GM21526 (cell line): Measurements from ENCODE around the gene CTSW.
"Not testable (repeated sequence)": the region's sequence is repeated elsewhere in the genome, so short reads cannot be mapped to it uniquely, and the experiment has no call there.

Experiments used
- ATAC-seq: cut with Tn5 transposase; IDR thresholded peaks from one replicate; pipeline ENCODE4 v1.9.1; 2021; ENCODE audit warnings: moderate library complexity; ENCODE audit not compliant: unreplicated experiment, low FRiP score

CTSW gene

DNA sequence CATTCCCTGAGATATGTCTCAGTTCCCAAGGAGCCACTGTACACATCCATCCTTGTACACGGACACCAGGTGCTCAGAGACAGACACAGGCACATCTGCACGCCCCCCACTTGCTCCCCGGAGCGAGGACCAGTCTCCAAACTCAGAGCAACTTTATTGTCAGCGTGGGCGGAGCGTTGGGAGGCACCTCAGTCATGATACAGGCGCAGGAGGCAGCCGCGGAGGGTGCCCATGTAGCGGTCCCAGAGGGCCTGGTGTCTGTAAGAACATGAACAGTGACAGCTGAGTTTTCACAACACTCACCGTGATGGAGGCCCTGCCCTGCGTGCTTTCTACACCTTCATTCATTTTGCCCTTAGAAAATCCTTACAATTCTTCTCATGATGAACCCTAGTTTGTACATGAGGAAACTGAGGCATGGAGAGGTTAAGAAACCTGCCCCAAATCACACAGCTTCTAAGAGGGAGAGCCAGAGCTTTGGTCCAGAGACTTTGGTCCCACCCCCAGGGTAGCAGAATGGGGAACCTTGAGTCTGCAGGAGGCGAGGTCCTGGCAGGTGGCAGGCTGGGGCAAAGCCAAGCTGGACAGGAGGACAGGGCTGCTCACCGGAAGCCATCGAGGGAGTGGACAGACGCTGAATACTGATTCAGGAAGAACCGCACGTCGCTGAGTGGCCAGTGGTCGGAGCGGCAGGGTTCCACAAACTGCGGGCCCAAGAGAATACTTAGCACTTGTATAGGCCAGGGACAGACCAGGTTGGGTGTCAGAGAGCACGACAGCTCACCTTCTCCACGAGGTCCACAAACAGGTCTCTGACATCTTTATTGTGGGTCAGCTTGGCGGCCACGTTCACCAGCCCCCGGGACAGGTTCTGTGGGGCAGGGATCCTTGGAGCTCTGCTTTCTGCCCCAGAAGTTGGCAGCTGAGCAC, 4.4 kb downstream of the CTSW start:
- ATAC-seq = no peak

GRCh38 chr11:65884716-65885092, 5.1 kb downstream of the CTSW start:
- ATAC-seq = no peak

- ATAC-seq = no peak
Observed at GRCh38 chr11:65885231-65885630, 5.6 kb downstream of the CTSW start.

DNA sequence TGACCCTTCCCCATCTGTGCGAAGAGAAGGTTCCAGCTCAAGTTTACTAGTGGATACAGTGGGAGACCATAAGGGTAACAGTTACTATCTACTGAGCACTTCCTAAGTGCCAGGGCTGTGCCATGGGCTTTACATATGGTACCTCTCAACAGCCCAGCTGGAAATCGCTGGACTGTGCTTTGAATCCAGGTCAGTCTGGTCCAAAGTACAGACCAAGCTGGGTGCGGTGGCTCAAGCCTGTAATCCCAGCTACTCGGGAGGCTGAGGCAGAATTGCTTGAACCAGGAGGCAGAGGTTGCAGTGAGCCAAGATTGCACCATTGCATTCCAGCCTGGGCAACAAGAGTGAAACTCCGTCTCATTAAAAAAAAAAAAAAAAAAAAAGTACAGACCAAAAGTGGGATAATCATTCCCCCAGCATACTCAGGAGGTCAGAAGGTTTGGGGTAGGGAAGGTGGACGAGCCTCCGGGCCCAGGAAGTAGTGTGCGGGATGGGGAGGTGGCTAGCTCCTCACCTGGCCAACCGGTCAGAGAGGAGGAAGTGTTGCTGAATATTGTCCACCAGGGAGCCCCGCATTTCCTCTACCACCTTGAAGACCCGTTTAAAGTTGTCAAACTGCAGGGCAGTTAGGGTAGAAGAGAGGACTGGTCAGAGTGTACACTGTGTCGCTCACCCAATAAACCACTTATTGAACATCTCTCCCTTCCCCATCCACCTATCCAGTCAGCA, 6.3 kb downstream of the CTSW start:
- no peak for ATAC-seq

- no peak for ATAC-seq
Observed at GRCh38 chr11:65886826-65887722, 7.4 kb downstream of the CTSW start.

DNA sequence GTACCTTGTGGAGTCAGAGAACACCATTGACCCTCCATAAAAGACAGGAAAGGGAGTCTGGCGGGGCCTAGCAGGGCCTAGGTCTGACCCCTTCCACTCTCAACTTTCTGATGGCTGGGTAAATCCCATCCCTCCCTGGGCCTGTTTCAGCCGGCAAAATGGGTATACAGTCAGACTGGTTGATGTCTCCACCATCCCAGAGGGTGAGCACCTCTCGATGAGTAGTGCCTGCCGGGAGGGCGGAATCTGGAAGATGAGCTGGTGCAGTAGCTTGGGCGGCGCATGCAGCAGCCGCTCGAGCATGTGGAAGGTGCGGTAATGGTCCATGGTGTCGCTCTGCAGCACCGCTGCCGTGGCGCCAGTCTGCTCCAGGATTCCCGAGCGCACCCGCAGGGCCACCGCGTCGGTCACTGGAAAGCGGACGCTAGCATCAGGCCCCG, 8.1 kb downstream of the CTSW start:
- ATAC-seq = peak; percentile 2

DNA sequence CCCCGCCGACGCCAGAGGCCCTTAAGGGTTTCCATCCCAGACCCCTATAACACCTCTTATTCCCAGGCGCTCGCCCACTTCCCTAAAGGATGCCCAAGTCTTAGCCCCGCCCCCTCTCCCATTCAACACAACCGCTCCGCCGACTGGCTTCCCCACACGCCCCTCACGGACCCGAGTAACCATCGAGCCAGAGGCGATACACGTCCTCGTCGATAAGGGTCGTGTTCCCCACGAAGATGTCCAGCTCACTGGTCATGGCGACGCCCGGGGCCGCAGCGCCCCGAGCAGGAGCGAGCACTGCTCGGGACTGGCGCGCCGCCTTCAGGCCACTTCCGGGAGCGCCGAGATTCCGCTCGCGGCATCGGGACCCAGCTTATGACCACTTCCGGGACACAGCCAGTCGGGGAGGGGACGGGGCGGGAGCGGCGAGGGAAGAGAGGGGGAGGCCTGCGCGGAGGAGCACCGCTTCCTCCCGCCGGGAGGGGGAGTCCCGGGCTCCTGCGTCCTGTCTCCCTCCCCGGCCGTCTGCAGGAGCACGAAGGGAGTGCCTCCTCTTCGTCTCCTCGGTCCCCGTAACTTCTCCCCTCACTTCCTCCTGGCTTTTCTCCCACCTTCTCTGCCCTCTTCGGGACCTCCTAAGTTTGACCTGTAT, 8.7 kb downstream of the CTSW start, which contains the start of gene FIBP:
Gene FIBP, minus strand, starts transcription at position 309 of the 652 bp plus-strand sequence. Its CDS starts 53 bp downstream, at position 256.
- ATAC-seq = peak; percentile 38

DNA sequence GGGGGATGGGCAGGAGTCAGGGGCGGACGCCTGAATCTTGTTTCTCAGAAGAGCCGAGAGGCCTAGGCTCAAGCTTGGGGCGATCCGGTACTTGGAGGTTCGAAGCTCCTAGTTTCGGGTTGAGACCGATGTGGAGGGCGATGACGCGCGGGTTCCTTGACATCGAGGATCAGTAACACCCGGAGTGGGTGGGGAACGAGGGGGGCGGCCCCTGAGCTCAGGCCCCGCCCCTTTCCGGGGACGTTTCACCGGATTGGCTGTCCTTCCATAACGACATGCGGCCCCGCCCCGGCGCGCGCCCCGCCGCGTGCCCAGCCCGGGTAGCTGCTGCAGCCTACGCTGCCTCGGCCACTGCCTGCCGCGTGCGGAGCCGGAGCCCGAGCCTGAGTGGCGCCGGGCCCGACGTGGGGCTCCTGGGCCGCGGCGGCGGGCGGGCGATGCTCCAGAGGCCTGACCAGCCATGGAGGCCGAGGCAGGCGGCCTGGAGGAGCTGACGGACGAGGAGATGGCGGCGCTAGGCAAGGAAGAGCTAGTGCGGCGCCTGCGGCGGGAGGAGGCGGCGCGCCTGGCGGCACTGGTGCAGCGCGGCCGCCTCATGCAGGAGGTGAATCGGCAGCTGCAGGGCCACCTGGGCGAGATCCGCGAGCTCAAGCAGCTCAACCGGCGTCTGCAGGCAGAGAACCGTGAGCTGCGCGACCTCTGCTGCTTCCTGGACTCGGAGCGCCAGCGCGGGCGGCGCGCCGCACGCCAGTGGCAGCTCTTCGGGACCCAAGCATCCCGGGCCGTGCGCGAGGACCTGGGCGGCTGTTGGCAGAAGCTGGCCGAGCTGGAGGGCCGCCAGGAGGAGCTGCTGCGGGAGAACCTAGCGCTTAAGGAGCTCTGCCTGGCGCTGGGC, 10.9 kb downstream of the CTSW start, which contains the start of gene CCDC85B:
Gene CCDC85B, plus strand, starts transcription at position 350 of the 895 bp plus-strand sequence. Its CDS starts 111 bp downstream, at position 461.
- ATAC-seq = peak; percentile 35

GRCh38 chr11:65891219-65892136, 11.8 kb downstream of the CTSW start:
- no peak for ATAC-seq

DNA sequence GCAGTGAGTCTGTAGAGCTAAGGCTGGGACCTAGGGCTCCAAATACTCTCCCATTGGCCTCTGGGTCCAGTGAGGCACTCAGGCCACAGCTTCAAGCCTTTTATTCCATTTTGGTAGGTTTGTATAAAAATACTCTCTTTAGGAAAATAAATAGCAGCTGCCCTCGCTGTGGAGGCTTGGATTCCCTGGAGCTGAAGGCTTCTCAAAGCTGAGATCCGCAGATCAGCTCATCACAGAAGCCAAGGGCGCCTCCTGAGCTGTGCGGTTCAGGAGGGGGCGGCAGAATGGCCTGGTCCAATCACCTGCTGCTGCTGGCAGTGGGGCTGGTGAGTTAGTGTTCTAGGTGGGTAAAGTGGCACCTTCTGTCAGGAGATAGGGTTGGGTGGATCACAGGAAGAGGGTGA, 12.5 kb downstream of the CTSW start:
- ATAC-seq = not testable (repeated sequence)

DNA sequence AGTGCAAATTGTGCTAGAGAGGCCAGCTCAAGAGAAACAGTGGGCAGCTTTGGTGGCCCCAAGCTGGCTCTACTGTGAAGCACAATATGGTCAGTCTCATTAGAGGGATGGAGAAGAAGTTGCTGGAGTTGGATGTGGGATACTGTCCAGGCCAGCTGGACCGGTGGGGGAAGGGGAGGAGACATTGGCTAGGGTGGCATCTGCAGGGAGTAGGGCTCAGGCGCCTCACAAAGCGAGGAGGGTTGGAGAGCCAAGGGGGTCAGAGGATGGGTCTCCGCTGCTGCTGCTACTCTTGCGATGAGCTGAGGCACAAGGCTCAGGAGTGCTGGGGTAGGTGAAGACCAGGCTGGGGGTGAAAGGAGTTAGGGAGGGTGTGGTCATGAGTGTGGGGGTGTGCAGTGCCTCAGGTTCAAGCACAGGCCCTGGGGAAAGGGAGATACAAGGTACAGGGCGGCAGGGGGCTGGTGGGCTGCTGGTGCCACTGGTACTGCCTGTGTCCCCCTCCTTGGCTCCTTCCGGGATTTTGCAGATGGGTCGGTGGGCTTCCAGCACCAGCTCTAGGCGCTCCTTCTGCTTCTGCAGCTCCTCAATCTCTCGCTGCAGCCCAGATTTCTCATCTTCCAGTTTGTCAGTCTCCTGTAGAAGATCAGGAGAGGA, 13.2 kb downstream of the CTSW start:
- ATAC-seq = no peak

DNA sequence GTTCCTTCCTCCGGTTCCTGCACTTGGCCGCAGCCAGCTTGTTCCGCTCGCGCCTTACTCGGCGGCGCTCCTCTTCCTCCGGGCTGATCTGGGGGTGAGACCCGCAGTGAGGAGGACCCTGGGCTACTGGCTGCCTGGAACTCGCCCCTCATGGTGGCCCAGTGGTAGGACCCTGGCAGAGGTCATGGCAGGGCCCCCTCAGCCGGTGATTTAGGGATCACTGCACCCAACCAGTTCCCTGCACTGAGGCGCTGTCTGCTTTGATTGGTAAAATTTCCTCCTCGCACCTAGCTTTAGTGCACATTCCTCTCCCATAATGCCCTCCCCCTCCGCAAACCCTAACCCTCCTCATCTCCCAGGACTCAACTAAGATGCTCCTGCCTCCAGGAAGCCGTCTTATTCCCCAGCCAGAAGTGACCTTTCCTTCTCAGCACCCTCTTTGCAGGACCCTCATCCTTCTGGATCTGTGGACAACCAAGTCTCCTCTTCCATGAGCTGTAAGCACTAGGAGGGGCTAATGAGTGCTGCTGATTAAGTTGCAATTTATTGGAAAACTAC, 14.5 kb downstream of the CTSW start:
- ATAC-seq = no peak

GRCh38 chr11:65895482-65895981, 15.9 kb downstream of the CTSW start:
- ATAC-seq = no peak

GRCh38 chr11:65896034-65896999, 16.7 kb downstream of the CTSW start:
- ATAC-seq = no peak

- no peak for ATAC-seq
Observed at GRCh38 chr11:65897020-65897471, 17.4 kb downstream of the CTSW start.
